IMR-90 (cell line): ENCODE results near the gene IGLL5. TPM values are rescaled to one million over a fixed set of nuclear protein-coding genes. Genes with fewer than 3 reads are reported as not detected.

ENCODE experiments used
- ATAC-seq: fragments of 200-7000 bp; cut with Tn5 transposase; 2 replicates; pipeline ENCODE4 v1.9.1; 2020; ENCODE audit warnings: low read depth, mild to moderate bottlenecking, moderate library complexity
- BruUV-seq: library from RNA; stranded (reverse); fragments of 400-500 nt; replicated peaks from 2 replicates; lab custom pipeline; 2021; lab: Mats Ljungman, UMichigan
- CTCF ChIA-PET: fragments of 300-600 bp; formaldehyde crosslinking; extraction: SDS; loops from one replicate; lab custom pipeline; 2021; ENCODE audit warnings: antibody characterized with exemption; lab: Yijun Ruan, JAX
- POLR2A ChIA-PET: fragments of 300-600 bp; sonication (Branson Sonifier 250); formaldehyde crosslinking; loops from one replicate; lab custom pipeline; 2022; ENCODE audit warnings: antibody characterized with exemption; ENCODE audit not compliant: unreplicated experiment; lab: Charles Lee
- DNase-seq: peaks from one replicate; pipeline ENCODE4 v3.0.0; 2013
- H2AFZ ChIP-seq: replicated peaks from 2 replicates; pipeline ENCODE3; 2013; ENCODE audit warnings: low read length, mild to moderate bottlenecking; ENCODE audit not compliant: poor library complexity
- H2AK5ac ChIP-seq: 2 replicates; pipeline ENCODE4 v1.6.1; 2013; ENCODE audit warnings: low read depth, low read length, inconsistent platforms
- H2AK9ac ChIP-seq: replicated peaks from 2 replicates; pipeline ENCODE3; 2013; ENCODE audit warnings: mild to moderate bottlenecking, low read depth, low read length, moderate library complexity; ENCODE audit not compliant: poor library complexity
- H2BK120ac ChIP-seq: 2 replicates; pipeline ENCODE4 v1.6.1; 2013; ENCODE audit warnings: low read depth, low read length, inconsistent platforms
- H2BK15ac ChIP-seq: 3 replicates; pipeline ENCODE4 v1.6.1; 2013; ENCODE audit warnings: low read depth, low read length, inconsistent platforms
- H2BK20ac ChIP-seq: 2 replicates; pipeline ENCODE4 v1.6.1; 2013; ENCODE audit warnings: low read depth, mild to moderate bottlenecking, inconsistent platforms, low read length, moderate library complexity
- H2BK5ac ChIP-seq: 2 replicates; pipeline ENCODE4 v1.6.1; 2013; ENCODE audit warnings: mild to moderate bottlenecking, low read depth, low read length, inconsistent platforms; ENCODE audit not compliant: poor library complexity, severe bottlenecking
- H3K14ac ChIP-seq: replicated peaks from 2 replicates; pipeline ENCODE4 v1.6.1; 2013; ENCODE audit warnings: low read depth, low read length, inconsistent platforms
- H3K18ac ChIP-seq: 2 replicates; pipeline ENCODE4 v1.6.1; 2013; ENCODE audit warnings: low read depth, low read length, control low read depth
- H3K23ac ChIP-seq: 2 replicates; pipeline ENCODE4 v1.6.1; 2013; ENCODE audit warnings: low read depth, low read length, inconsistent platforms
- H3K27ac ChIP-seq: 2 replicates; pipeline ENCODE4 v1.5.1; 2013; ENCODE audit warnings: mild to moderate bottlenecking, control low read depth, low read length; ENCODE audit not compliant: insufficient read depth
- H3K27me3 ChIP-seq: 2 replicates; pipeline ENCODE4 v1.6.1; 2013; ENCODE audit warnings: low read length; ENCODE audit not compliant: control insufficient read depth, insufficient read depth
- H3K36me3 ChIP-seq: 2 replicates; pipeline ENCODE4 v1.6.1; 2013; ENCODE audit warnings: low read length, mixed read lengths; ENCODE audit not compliant: control insufficient read depth, insufficient read depth
- H3K4ac ChIP-seq: 2 replicates; pipeline ENCODE4 v1.6.1; 2013; ENCODE audit warnings: low read depth, low read length, inconsistent platforms
- H3K4me1 ChIP-seq: 2 replicates; pipeline ENCODE4 v1.6.1; 2013; ENCODE audit warnings: low read length, mixed read lengths; ENCODE audit not compliant: control insufficient read depth, insufficient read depth
- H3K4me2 ChIP-seq: 2 replicates; pipeline ENCODE4 v1.6.1; 2013; ENCODE audit warnings: low read depth, mild to moderate bottlenecking, control low read depth, low read length, moderate library complexity
- H3K4me3 ChIP-seq: 2 replicates; pipeline ENCODE4 v1.5.1; 2013; ENCODE audit warnings: low read depth, mild to moderate bottlenecking, control low read depth, low read length, moderate library complexity; ENCODE audit not compliant: insufficient read depth
- H3K56ac ChIP-seq: 2 replicates; pipeline ENCODE4 v1.6.1; 2013; ENCODE audit warnings: low read length, inconsistent platforms; ENCODE audit not compliant: insufficient read depth; ENCODE audit errors: extremely low read depth
- H3K79me1 ChIP-seq, 2 experiments: 2 replicates each; pipeline ENCODE4 v1.6.1; 2013; ENCODE audit warnings: low read length in 2 of 2, inconsistent platforms in 1 of 2, low read depth in 1 of 2
- H3K9ac ChIP-seq: 2 replicates; pipeline ENCODE4 v1.6.1; 2013; ENCODE audit warnings: low read depth, low read length, control low read depth
- H3K9me1 ChIP-seq: 2 replicates; pipeline ENCODE4 v1.6.1; 2013; ENCODE audit warnings: low read length, inconsistent platforms; ENCODE audit not compliant: insufficient read depth
- H3K9me3 ChIP-seq: 2 replicates; pipeline ENCODE4 v1.6.1; 2013; ENCODE audit warnings: low read length; ENCODE audit not compliant: control insufficient read depth, insufficient read depth
- H4K20me1 ChIP-seq: 2 replicates; pipeline ENCODE4 v1.6.1; 2013; ENCODE audit warnings: low read length, inconsistent platforms; ENCODE audit not compliant: insufficient read depth
- H4K5ac ChIP-seq: 2 replicates; pipeline ENCODE4 v1.6.1; 2013; ENCODE audit warnings: mild to moderate bottlenecking, low read depth, low read length, control low read depth
- H4K8ac ChIP-seq, 2 experiments: 2 replicates each; pipeline ENCODE4 v1.6.1; 2013; ENCODE audit warnings: low read depth in 2 of 2, low read length in 2 of 2, control low read depth in 1 of 2, inconsistent platforms in 1 of 2
- H4K91ac ChIP-seq: 2 replicates; pipeline ENCODE4 v1.6.1; 2013; ENCODE audit warnings: low read depth, low read length, inconsistent platforms; ENCODE audit not compliant: insufficient read depth
- BHLHE40 ChIP-seq: fragments of 150-350 bp; IDR thresholded peaks from 2 replicates; pipeline ENCODE4 v1.6.1; 2016; ENCODE audit warnings: mild to moderate bottlenecking, low read depth, low read length
- CEBPB ChIP-seq: IDR thresholded peaks from 2 replicates; pipeline ENCODE4 v1.6.1; 2012; ENCODE audit warnings: low read depth, low read length, improper control_type of control experiment
- CHD1 ChIP-seq: IDR thresholded peaks from 2 replicates; pipeline ENCODE4 v1.6.1; 2012; ENCODE audit warnings: low read depth, low read length, improper control_type of control experiment
- MXI1 ChIP-seq: IDR thresholded peaks from 2 replicates; pipeline ENCODE4 v1.6.1; 2012; ENCODE audit warnings: low read depth, mild to moderate bottlenecking, low read length, moderate library complexity, borderline replicate concordance
- NFE2L2 ChIP-seq: fragments of 150-350 bp; IDR thresholded peaks from 2 replicates; pipeline ENCODE4 v1.6.1; 2016; ENCODE audit warnings: low read depth, mild to moderate bottlenecking, low read length
- POLR2A ChIP-seq: IDR thresholded peaks from 2 replicates; pipeline ENCODE4 v1.6.1; 2012; ENCODE audit warnings: mild to moderate bottlenecking, low read depth, low read length
- RAD21 ChIP-seq: IDR thresholded peaks from 2 replicates; pipeline ENCODE4 v1.6.1; 2012; ENCODE audit warnings: low read length, improper control_type of control experiment
- RFX5 ChIP-seq: IDR thresholded peaks from 2 replicates; pipeline ENCODE4 v1.8.0; 2012; ENCODE audit warnings: low read depth, mild to moderate bottlenecking, low read length, moderate library complexity
- SMC3 ChIP-seq: fragments of 150-350 bp; IDR thresholded peaks from 2 replicates; pipeline ENCODE4 v1.6.1; 2016; ENCODE audit warnings: low read depth, mild to moderate bottlenecking, antibody characterized with exemption, low read length, moderate library complexity
- WGBS, 2 experiments: methylation state at CpG; one replicate each; pipeline versions ENCODE4 v1.1.5 to v1.1.7; 2013; ENCODE audit warnings: missing lambda C conversion rate in 2 of 2; ENCODE audit not compliant: insufficient read length in 1 of 2; ENCODE audit errors: extremely low coverage in 2 of 2; 5-methylcytosine and 5-hydroxymethylcytosine counted together
- dilution Hi-C: fragments of 300-500 bp; cut with HindIII; formaldehyde crosslinking; loops from one replicate; pipeline ENCODE4 v1.14.3; 2018; ENCODE audit warnings: low sequenced_read_pairs; ENCODE audit not compliant: unreplicated experiment
- in situ Hi-C: fragments of 300-500 bp; cut with MboI; formaldehyde crosslinking; loops from 3 replicates; pipeline ENCODE4 v1.14.3; 2019; ENCODE audit warnings: low sequenced_read_pairs, inconsistent platforms, mixed read lengths
- intact Hi-C: fragments of 100-400 bp; cut with micrococcal nuclease; formaldehyde crosslinking; loops from 2 replicates; pipeline ENCODE4 v1.10.0; 2022
- polyA plus RNA-seq, 3 experiments: library from polyadenylated mRNA; depleted of rRNA; stranded (reverse); fragments of >200 nt; gene quantifications; 2 replicates each; pipeline ENCODE4 v1.2.3, GENCODE V29; 2012; ENCODE audit warnings: low replicate concordance in 1 of 3
- total RNA-seq: library from RNA; depleted of rRNA; stranded (reverse); fragments of >200 nt; gene quantifications from 2 replicates; pipeline ENCODE4 v1.2.3, GENCODE V29; 2012
- TF ChIP-seq, protein P1 (sequence below): fragments of 150-350 bp; IDR thresholded peaks from 2 replicates; pipeline ENCODE4 v1.6.1; 2016; ENCODE audit warnings: low read depth, mild to moderate bottlenecking, low read length, moderate library complexity, borderline replicate concordance
- TF ChIP-seq, protein P2 (sequence below): conservative IDR thresholded peaks from 2 replicates; pipeline ENCODE4 v1.5.1; 2012; ENCODE audit warnings: mild to moderate bottlenecking, low read depth, low read length, improper control_type of control experiment
- TF ChIP-seq, protein P3 (sequence below): fragments of 150-350 bp; IDR thresholded peaks from 2 replicates; pipeline ENCODE4 v1.6.1; 2017; ENCODE audit warnings: mild to moderate bottlenecking, antibody characterized with exemption, low read length, low read depth

IGLL5 gene
- total and polyA plus RNA-seq, 2 of the 4 experiments (the other 2 are of a cell fraction): not detected

DNA sequence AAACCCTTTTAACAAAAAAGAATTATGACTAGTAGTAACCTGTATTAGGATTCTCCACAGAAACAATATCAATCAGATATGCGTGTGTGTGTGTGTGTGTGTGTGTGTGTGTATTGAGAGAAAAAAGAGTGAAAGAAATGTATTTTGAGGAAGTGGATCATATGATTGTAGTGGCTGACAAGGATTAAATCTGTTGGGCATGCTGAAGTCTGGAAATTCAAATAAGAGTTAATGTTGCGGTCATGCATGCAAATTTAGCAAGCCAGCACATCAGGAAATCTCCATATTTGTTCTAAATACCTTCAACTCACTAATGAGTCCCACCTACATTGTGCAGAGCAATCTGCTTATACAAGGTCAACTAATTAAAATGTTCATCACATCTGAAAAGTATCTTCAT lies 46.8 kb upstream of the IGLL5 start:
- Histone ChIP-seq H2BK5ac (no peak overlapping the region), H3K56ac (no peak overlapping the region), H3K18ac (no peak overlapping the region), H3K14ac (no peak overlapping the region), H3K4ac (no peak overlapping the region), H3K79me1 (no peaks in the 10 kb centered on the region), H3K27me3 (0 out of 2 replicates have a peak, but pooled peaks cover 2% of the 10 kb centered on the region), H3K9me3 (no peaks in the 10 kb centered on the region), H2BK120ac (no peak overlapping the region), H3K9me1 (no peaks in the 10 kb centered on the region), H3K9ac (no peak overlapping the region), H4K20me1 (no peaks in the 10 kb centered on the region), H3K27ac (no peak overlapping the region), H2AK9ac (no peak overlapping the region), H4K8ac (no peak overlapping the region), H3K4me2 (no peak overlapping the region), H3K23ac (no peak overlapping the region), H4K5ac (no peak overlapping the region), H2AFZ (no peak overlapping the region), H3K36me3 (no peaks in the 10 kb centered on the region), H3K4me1 (no peaks in the 10 kb centered on the region), H2AK5ac (no peak overlapping the region), H2BK15ac (no peak overlapping the region), H3K4me3 (no peak overlapping the region), H4K91ac (no peak overlapping the region), H2BK20ac (no peak overlapping the region)
- BruUV-seq: no TSS peak
- ChIA-PET POLR2A (no interaction called here), CTCF (no interaction called here)
- in situ Hi-C loops: no loop called here
- no peak for ATAC-seq
- dilution Hi-C loops: no loop called here
- WGBS, 2 experiments: no CpG with 5 or more reads among the region's 2 CpGs
- TF ChIP-seq MXI1 (no peak), POLR2A (no peak), BHLHE40 (no peak), SMC3 (no peak), RAD21 (no peak), RFX5 (no peak), CHD1 (no peak), CEBPB (no peak), NFE2L2 (no peak)
- TF ChIP-seq, protein P1, sequence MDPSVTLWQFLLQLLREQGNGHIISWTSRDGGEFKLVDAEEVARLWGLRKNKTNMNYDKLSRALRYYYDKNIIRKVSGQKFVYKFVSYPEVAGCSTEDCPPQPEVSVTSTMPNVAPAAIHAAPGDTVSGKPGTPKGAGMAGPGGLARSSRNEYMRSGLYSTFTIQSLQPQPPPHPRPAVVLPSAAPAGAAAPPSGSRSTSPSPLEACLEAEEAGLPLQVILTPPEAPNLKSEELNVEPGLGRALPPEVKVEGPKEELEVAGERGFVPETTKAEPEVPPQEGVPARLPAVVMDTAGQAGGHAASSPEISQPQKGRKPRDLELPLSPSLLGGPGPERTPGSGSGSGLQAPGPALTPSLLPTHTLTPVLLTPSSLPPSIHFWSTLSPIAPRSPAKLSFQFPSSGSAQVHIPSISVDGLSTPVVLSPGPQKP: no peak
- TF ChIP-seq, protein P2, sequence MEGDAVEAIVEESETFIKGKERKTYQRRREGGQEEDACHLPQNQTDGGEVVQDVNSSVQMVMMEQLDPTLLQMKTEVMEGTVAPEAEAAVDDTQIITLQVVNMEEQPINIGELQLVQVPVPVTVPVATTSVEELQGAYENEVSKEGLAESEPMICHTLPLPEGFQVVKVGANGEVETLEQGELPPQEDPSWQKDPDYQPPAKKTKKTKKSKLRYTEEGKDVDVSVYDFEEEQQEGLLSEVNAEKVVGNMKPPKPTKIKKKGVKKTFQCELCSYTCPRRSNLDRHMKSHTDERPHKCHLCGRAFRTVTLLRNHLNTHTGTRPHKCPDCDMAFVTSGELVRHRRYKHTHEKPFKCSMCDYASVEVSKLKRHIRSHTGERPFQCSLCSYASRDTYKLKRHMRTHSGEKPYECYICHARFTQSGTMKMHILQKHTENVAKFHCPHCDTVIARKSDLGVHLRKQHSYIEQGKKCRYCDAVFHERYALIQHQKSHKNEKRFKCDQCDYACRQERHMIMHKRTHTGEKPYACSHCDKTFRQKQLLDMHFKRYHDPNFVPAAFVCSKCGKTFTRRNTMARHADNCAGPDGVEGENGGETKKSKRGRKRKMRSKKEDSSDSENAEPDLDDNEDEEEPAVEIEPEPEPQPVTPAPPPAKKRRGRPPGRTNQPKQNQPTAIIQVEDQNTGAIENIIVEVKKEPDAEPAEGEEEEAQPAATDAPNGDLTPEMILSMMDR: no peak
- TF ChIP-seq, protein P3, sequence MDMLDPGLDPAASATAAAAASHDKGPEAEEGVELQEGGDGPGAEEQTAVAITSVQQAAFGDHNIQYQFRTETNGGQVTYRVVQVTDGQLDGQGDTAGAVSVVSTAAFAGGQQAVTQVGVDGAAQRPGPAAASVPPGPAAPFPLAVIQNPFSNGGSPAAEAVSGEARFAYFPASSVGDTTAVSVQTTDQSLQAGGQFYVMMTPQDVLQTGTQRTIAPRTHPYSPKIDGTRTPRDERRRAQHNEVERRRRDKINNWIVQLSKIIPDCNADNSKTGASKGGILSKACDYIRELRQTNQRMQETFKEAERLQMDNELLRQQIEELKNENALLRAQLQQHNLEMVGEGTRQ: no peak
- DNase-seq: no peak
- intact Hi-C loops: no loop called here
